Adipocyte (in vitro differentiated cells): ENCODE data around the gene TOR3A.

Experiments used
- DNase-seq: peaks from one replicate; pipeline ENCODE4 v3.0.0-alpha.2; 2015; ENCODE audit warnings: low read depth
- H3K27me3 ChIP-seq: replicated peaks from 2 replicates; pipeline ENCODE4 v1.7.0; 2013; ENCODE audit warnings: mild to moderate bottlenecking, low read length, moderate library complexity; ENCODE audit not compliant: control insufficient read depth, insufficient read depth
- H3K36me3 ChIP-seq: 2 replicates; pipeline ENCODE4 v1.7.0; 2013; ENCODE audit warnings: low read length, mild to moderate bottlenecking, moderate library complexity; ENCODE audit not compliant: control insufficient read depth, insufficient read depth, severe bottlenecking
- H3K4me1 ChIP-seq: 2 replicates; pipeline ENCODE4 v1.7.0; 2013; ENCODE audit warnings: mild to moderate bottlenecking, low read length, moderate library complexity; ENCODE audit not compliant: control insufficient read depth, insufficient read depth
- H3K4me3 ChIP-seq: 2 replicates; pipeline ENCODE4 v1.7.0; 2013; ENCODE audit warnings: mild to moderate bottlenecking, low read length, moderate library complexity
- H3K9ac ChIP-seq: 2 replicates; pipeline ENCODE4 v1.7.0; 2013; ENCODE audit warnings: mild to moderate bottlenecking, low read length, moderate library complexity
- H3K9me3 ChIP-seq: 2 replicates; pipeline ENCODE4 v1.7.0; 2013; ENCODE audit warnings: mild to moderate bottlenecking, low read length, moderate library complexity; ENCODE audit not compliant: control insufficient read depth

Gene TOR3A

GRCh38 chr1:179079113-179079761 lies 2.6 kb upstream of the TOR3A start:
- Histone ChIP-seq H3K9ac (no peak overlapping the region), H3K4me3 (no peak overlapping the region), H3K27me3 (no peaks in the 10 kb centered on the region), H3K9me3 (no peaks in the 10 kb centered on the region), H3K36me3 (peaks cover 4% of the 10 kb centered on the region), H3K4me1 (peaks cover 43% of the 10 kb centered on the region)
- peak; percentile 91 for DNase-seq

GRCh38 chr1:179080866-179081686 lies 794 bp upstream of the TOR3A start:
- peak overlapping the region; percentile 91 for H3K4me3 ChIP-seq
- no peak for DNase-seq

GRCh38 chr1:179082333-179082998 lies 596 bp downstream of the TOR3A start:
- Histone ChIP-seq H3K9ac (peak overlapping the region; percentile 96), H3K4me3 (peak overlapping the region; percentile 91), H3K36me3 (peaks cover 9% of the 10 kb centered on the region), H3K4me1 (peaks cover 29% of the 10 kb centered on the region), H3K9me3 (no peaks in the 10 kb centered on the region), H3K27me3 (no peaks in the 10 kb centered on the region)
- peak; percentile 61 for DNase-seq

More at GRCh38 chr1:179080866-179081686, 794 bp upstream of the TOR3A start:
- Histone ChIP-seq H3K4me1 (peaks cover 42% of the 10 kb centered on the region), H3K9ac (peak overlapping the region; percentile 96), H3K36me3 (peaks cover 8% of the 10 kb centered on the region), H3K9me3 (no peaks in the 10 kb centered on the region), H3K27me3 (no peaks in the 10 kb centered on the region)

- H3K27me3 ChIP-seq = no peaks in the 10 kb centered on the region
- H3K4me3 ChIP-seq = peak overlapping the region; percentile 91
- peaks cover 24% of the 10 kb centered on the region for H3K4me1 ChIP-seq
- peak; percentile 55 for DNase-seq
- H3K36me3 ChIP-seq = peaks cover 11% of the 10 kb centered on the region
- no peaks in the 10 kb centered on the region for H3K9me3 ChIP-seq
- H3K9ac ChIP-seq = peak overlapping the region; percentile 96
These were observed 1.1 kb downstream of the TOR3A start for GRCh38 chr1:179082999-179083335.

GRCh38 chr1:179083533-179083932 lies 1.7 kb downstream of the TOR3A start:
- no peak for DNase-seq

GRCh38 chr1:179087665-179088064 lies 5.8 kb downstream of the TOR3A start:
- Histone ChIP-seq H3K4me1 (peaks cover 36% of the 10 kb centered on the region), H3K9ac (no peak overlapping the region), H3K9me3 (no peaks in the 10 kb centered on the region), H3K27me3 (no peaks in the 10 kb centered on the region), H3K36me3 (peaks cover 31% of the 10 kb centered on the region), H3K4me3 (no peak overlapping the region)
- DNase-seq = no peak

More at GRCh38 chr1:179083533-179083932, 1.7 kb downstream of the TOR3A start:
- H3K4me1 ChIP-seq = peaks cover 18% of the 10 kb centered on the region
- H3K9me3 ChIP-seq = no peaks in the 10 kb centered on the region
- peak overlapping the region; percentile 96 for H3K9ac ChIP-seq
- H3K36me3 ChIP-seq = peaks cover 15% of the 10 kb centered on the region
- no peaks in the 10 kb centered on the region for H3K27me3 ChIP-seq
- peak overlapping the region; percentile 91 for H3K4me3 ChIP-seq

- Histone ChIP-seq H3K4me1 (peaks cover 33% of the 10 kb centered on the region), H3K36me3 (peaks cover 53% of the 10 kb centered on the region)
- no peak for DNase-seq
These were observed 8.1 kb downstream of the TOR3A start for GRCh38 chr1:179089827-179090482.

GRCh38 chr1:179090522-179090921 lies 8.7 kb downstream of the TOR3A start:
- no peak for DNase-seq
- no peaks in the 10 kb centered on the region for H3K27me3 ChIP-seq
- no peaks in the 10 kb centered on the region for H3K9me3 ChIP-seq
- peak overlapping the region; percentile 58 for H3K9ac ChIP-seq
- peaks cover 39% of the 10 kb centered on the region for H3K4me1 ChIP-seq
- no peak overlapping the region for H3K4me3 ChIP-seq
- peaks cover 57% of the 10 kb centered on the region for H3K36me3 ChIP-seq

More at GRCh38 chr1:179089827-179090482, 8.1 kb downstream of the TOR3A start:
- Histone ChIP-seq H3K9ac (peak overlapping the region; percentile 58), H3K4me3 (no peak overlapping the region), H3K9me3 (no peaks in the 10 kb centered on the region), H3K27me3 (no peaks in the 10 kb centered on the region)

GRCh38 chr1:179090923-179091322 lies 9.1 kb downstream of the TOR3A start:
- Histone ChIP-seq H3K9ac (peak overlapping the region; percentile 58), H3K4me1 (peaks cover 40% of the 10 kb centered on the region), H3K9me3 (no peaks in the 10 kb centered on the region), H3K27me3 (no peaks in the 10 kb centered on the region), H3K4me3 (no peak overlapping the region), H3K36me3 (peaks cover 57% of the 10 kb centered on the region)
- no peak for DNase-seq

- peak; percentile 76 for DNase-seq
These were observed 9.9 kb downstream of the TOR3A start for GRCh38 chr1:179091691-179092165.

More at GRCh38 chr1:179091691-179092165, 9.9 kb downstream of the TOR3A start:
- H3K36me3 ChIP-seq = peaks cover 62% of the 10 kb centered on the region
- peak overlapping the region; percentile 58 for H3K9ac ChIP-seq
- H3K27me3 ChIP-seq = no peaks in the 10 kb centered on the region
- no peaks in the 10 kb centered on the region for H3K9me3 ChIP-seq
- H3K4me3 ChIP-seq = no peak overlapping the region
- peaks cover 40% of the 10 kb centered on the region for H3K4me1 ChIP-seq
